Measurements from ENCODE around the gene RETREG1. TPM values are rescaled to one million over a fixed set of nuclear protein-coding genes. Genes with fewer than 3 reads are reported as not detected.
A peak's percentile ranks its signal among the peaks of the same experiment; 100 is the strongest.

RETREG1 gene
- total RNA-seq, 1 donor from 2014 or later = not detected

DNA sequence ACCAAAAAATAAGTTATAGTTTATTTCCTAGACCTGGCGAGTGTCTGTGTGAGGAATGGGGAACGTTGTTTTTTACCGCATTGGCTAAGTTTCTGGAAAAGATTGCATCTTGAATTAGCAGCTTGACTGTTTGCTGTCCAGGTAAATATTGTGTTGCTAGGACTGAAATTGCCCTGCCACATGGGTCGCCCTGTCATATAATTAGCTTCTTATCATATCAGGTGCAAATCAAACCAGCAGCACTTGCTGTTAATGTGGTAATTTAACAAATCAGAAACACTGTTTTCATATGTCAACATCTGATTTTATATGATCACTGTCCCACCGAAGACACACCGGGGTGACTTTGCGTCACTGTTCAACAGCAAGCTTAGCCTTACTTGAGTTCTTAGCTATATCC lies 87.5 kb downstream of the RETREG1 start:
- DNase-seq (ENCODE audit: low read depth in 2 of 2) = no peak

DNA sequence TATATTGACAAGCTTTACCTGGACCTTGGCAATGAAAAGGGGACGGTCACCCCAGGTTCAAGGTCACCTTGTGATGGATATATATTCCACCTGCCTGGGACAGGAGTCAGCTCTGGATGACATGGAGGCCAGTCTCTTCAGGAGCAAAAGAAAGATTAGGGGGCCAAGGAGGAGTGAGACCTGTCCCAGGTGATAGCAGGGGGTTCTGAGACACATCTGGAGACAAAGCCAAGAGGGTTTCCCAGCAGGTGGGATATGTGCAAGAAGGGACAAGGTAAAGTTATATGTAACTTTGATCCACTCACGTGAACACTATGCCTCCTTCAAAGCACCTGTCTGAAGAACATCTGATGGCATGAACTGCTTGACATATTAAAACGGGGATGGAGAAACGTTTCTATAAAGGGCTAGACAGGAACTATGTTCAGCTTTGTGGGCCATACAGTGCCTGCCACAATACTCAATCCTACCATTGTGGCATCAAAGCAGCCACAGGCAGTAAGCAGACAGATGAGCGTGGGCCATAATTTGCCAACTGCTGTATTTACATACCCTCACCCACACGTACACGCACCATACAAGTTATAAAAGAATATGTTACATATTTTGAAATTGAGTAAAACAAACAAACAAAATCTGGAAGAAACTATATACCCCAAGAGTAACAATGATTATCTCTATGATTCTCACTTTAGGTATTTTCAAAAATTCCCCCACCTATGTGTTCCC lies 88.3 kb downstream of the RETREG1 start:
- no peak for DNase-seq (ENCODE audit: low read depth in 2 of 2)

DNA sequence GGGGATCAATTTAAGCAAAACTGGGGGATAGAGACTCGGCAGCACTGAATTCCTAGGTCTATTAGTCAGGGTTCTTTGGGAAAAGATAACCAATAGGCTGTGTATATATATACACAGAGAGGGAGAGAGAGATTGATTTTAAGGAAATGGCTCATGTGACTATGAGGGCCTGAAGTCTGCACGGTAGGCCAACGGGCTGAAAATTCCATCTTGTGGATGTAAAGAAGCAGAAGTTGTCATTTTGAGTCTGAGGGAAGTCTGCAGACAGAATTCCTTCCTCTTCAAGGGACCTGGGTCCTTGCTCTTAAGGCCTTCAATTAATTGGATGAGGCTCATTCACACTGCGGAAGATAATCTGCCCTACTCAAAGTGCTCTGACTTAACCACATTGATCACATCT lies 91.1 kb downstream of the RETREG1 start:
- DNase-seq (ENCODE audit: low read depth in 2 of 2) = no peak

DNA sequence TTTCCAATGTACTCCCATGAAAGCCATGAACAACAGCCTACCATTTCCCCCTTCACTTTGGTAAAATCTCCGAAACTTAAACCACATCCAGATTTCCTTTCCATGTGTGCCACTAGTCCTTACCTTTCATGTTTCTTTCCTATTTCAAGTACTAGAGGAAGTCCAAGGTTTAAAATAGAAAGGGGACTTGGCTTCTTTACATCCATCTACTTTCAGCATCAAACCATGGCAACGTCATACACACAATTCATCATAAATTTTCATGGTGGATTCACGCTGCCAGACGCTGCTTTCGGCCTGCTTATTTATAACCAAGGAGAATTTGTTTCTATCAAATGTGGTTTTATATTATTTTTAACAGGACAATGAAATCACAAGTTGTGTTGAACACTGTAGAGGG lies 92.5 kb downstream of the RETREG1 start:
- DNase-seq (ENCODE audit: low read depth in 2 of 2) = no peak

DNA sequence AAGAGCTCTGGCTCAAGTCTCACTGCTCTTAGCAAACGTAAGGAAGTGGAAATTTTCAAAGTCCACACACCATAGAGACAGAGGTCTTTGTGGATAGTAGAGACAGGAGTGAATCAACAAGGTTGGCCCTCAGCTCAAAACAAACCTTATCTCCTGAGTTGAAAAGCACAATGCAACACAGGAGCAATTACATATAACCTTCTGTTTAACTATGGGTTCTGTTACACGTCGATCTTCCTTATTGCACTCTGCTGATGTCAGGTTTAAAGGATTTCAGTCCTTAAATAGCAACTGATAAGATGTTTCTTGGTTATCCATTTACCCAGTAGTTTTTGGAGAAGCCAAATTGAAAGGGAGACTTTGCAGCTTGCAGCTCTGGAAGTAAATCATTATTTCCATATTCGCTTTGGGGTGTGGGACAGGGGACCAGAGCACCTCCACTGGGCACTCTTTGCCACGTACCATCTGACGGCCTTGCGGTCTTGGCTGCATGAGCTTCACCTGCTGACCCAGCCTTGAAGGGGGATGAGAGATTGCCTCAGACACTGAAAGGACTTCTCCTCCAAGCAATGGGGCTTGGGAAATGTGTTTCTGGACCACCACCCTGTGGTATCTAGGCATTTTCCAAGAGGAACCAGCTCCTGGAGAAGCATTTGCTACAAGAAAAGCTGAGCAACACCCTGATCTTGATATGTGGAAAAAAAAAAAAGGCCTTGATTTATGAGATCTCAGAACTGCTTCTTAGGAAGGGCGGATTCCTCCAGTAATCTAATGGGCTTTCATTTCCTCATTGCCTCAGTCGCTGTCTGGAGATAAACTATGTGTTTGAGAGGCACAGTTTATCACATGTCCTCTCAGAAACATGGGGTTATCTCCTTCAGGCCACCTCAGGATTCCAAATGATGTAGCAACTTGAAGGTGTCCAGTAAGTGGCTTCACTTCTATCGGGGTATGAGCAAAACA lies 95.0 kb downstream of the RETREG1 start:
- DNase-seq (ENCODE audit: low read depth in 2 of 2) = no peak

DNA sequence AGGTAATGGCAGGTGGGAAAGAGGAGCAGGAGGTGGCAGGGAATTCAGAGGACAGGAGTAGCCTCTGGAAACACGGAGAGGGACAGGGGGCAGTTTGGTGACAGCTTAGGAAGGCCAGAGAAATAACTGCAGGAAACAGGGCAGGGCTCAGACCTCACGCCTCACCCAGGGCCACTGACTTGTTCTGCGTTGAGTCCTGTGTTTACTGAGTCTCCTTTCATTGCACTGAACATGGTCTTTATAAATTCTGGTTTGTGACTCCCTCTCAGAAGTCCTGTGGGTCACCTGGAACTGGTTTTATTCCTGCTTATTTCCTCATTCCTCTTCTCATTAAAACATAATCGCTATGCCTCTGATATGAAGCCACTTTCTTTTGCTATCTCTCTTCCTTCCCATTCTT lies 96.0 kb downstream of the RETREG1 start:
- DNase-seq (ENCODE audit: low read depth in 2 of 2) = no peak

DNA sequence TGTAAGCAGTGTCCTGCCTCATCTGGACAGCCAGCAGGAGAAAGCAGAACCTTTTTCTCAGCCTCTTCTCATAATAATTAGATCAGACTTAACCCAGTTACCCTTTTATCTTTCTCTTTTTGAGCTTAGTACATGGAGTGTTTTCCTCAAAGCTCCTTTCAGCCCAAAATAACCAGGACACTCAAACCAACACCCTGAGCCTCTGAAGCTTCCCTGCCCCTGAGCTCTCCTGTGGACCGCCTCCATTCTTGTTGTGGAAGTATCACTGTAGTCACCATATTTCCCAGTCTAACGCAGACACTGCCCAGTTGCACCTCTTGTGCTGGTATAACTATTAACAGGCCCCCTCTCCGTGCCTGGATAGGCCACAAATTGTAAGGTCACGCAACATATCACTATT lies 97.4 kb downstream of the RETREG1 start:
- no peak for DNase-seq (ENCODE audit: low read depth in 2 of 2)

DNA sequence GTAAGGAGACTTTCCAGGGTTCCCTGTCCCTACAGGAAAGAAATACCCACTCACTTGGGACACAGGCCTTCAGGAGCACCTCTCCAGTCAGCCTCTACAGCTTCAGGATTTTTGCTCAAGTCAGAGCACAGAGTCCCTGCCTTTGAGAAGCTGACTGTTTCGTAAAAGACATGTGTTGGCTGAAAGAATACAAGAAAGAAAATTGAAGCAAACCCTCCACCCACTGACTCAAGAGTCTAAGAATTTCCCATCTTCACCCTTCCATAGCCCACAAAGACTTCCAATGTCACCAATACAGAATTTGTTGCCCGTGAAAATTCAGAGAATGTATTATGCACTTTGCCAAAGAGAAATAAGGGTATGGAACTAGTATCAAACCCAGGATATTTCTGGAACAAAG lies 98.2 kb downstream of the RETREG1 start:
- no peak for DNase-seq (ENCODE audit: low read depth in 2 of 2)

DNA sequence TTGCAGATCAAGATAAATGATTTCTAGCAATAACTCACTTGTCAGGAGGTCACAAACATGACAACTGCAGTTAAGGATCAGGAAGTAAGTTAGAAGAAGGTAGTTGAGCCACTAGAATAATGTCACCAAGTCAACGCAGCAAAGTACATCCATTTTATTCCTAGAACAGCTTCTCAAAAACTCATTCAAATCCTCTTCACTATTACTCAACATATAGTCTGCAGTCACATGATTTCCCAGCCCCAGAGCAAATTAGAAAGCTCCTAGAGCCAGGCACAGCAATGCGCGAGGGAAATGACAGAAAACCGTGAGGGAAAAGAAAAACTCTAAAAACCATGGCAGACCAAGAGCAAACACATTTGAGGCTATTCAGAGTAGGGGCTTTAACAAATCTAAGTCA lies 101.3 kb downstream of the RETREG1 start:
- no peak for DNase-seq (ENCODE audit: low read depth in 2 of 2)

DNA sequence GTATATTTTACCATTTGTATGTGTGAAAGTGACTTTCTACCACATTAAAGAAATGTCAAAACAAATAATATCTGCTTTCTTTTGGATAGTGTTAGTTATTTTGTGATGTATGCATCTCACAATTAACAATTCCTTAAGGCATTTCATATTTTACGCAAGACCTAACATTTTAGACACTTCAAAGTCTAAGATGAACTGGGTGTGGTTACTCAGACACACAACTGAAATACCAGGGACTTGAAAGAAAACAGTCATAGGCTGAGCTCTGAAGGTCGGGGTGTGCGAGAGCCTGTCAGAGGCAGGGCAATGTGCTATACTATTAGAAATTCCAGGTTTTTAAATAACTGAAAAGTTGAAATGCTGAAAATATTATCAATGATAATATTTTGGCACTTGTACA lies 106.7 kb downstream of the RETREG1 start:
- no peak for DNase-seq (ENCODE audit: low read depth in 2 of 2)

DNA sequence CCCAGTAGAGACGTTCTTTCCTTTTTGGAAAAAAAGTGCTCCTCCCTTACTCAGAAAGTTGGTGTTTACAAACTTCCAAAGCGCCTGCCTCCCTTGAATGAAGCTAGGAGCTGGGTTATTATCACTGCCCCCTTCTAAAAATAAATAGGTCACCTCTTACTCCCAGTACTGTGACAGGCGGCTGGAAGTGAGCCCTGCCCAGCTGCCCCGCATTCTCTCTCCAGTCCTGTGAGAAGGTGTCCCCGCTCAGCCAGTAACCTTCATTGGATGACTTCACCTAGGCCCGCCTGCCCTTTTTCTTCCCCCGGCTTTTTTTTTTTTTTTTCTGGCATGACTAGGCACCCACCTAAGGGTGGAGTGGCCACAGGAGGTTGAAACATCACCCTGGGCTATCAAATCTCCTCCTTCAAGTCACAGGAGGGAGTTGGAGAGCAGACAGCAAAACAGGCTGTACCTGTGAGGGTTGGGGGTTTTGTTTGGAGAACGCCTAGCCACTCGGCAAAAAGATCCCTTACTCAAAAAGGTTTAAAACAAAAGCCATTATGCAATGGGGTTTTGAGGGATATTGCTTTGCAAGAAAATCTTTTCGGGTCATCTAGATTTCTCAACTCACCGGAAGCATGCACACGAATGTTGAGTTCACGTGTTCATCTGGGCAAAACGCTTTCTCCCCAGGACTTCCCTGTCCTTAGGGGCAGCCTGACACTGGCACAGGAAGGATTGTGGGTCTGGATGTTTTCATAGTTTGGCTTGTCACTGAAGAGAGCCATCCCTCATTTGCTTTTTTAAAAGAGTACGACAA lies 107.9 kb downstream of the RETREG1 start:
- no peak for DNase-seq (ENCODE audit: low read depth in 2 of 2)

DNA sequence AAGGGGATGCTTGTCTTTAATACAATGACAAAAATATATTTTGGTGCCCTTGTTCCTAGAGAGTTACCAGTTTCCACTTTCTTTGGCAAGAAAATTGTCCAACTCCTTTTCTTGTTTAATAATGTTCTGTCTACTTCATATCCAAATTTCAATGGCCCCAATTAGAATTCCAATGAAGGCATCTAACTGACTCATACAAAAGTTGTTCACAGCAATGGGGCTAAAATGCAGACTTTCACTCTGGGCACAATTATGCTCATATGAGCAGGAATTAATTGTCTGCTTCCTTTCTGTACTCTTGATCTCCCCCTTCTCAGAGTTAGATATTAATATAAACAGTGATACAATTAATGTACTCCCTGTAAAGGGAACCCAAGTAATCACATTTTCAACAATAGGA lies 109.1 kb downstream of the RETREG1 start:
- DNase-seq (ENCODE audit: low read depth in 2 of 2) = no peak

DNA sequence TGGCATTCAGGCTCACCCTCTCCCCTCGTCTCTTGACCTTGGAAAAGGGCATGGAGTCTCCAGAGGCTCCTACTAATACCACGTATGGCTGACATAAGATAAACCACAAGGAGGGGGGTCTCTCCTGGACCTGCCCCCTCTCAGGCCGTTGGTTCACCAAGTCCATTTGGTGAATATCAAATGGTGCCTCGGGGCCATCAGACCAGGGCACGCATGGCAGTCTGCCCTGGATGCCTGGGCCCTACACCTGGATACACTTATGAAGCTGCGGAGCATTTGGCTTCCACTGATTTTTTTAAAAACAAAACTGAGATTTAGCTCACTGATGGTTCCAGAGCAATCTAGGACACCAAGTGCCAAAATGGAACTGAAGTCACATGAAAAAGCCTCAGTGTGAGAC lies 110.9 kb downstream of the RETREG1 start:
- DNase-seq (ENCODE audit: low read depth in 2 of 2) = no peak

DNA sequence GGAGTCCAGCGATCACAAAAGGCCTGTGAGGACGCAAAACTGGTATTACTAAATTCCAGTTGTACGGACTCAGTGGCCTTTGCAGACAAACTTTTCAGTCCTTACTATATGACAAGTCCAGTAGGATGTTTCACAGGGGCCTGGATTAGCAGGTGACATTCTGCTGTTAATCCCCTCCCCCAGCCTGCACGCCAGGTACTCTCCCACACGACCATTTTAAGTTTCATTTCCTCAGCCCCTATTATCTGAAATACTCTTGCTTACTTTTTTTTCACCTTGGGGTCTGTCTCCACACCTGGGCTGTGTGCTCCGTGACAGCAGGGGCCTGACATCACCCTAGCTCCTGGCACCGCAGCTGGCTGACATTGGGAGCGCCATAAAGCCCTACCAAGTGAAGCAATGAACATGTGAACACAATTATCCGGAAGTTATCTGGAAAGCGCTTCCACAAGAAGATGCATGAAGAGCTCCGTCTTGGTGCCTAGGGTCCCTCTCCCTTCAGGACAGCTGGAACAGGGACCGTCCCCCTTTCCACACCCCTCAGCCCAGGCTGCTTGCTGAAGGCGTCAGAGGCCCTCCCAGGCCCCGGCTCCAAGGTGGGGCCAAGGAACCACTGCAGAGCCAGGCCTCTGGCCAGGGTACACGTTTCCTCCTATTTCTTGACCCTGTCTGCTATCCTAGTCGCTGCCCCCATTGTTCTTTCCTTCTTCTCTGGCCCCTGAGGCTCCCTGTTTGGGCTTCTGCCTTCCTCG lies 111.5 kb downstream of the RETREG1 start:
- no peak for DNase-seq (ENCODE audit: low read depth in 2 of 2)

DNA sequence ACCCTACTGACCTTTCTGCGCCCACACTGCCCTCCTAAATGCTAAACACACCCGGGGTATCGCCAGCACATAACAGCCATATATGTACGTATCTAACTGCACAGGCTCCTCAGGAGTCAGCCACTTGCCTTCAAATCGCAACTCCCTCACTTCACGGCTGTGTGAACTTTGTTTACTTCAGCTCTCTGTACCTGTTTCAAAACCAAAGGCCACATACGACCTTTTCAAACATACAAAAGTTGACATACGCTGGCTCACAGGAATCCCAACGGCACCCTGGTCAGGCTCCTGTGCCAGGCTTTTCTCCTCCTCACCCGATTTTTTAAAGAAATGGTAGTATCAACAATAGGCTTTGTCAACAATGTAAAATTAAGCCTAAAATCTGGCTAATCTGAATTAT lies 112.2 kb downstream of the RETREG1 start:
- DNase-seq (ENCODE audit: low read depth in 2 of 2) = no peak

DNA sequence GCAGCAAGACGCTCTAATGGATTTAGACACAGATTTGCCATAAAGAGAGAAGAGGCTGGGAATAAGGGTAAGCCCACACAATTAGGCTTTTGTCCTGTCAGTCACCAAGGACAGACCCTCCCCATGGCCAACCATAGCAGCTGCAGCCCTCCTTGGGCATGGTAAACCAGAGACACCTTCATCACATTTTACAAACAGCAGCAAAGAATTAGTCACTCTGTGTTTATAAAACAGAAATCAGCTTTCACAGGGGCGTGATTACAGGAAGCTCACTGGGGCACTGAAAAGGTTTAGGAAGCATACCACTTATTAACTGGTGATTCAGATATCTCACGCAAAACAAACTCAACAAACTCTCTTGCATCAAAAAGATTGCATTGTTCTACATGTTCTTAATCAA lies 113.9 kb downstream of the RETREG1 start:
- DNase-seq (ENCODE audit: low read depth in 2 of 2) = peak in 1 of 2 donors; percentile 35

DNA sequence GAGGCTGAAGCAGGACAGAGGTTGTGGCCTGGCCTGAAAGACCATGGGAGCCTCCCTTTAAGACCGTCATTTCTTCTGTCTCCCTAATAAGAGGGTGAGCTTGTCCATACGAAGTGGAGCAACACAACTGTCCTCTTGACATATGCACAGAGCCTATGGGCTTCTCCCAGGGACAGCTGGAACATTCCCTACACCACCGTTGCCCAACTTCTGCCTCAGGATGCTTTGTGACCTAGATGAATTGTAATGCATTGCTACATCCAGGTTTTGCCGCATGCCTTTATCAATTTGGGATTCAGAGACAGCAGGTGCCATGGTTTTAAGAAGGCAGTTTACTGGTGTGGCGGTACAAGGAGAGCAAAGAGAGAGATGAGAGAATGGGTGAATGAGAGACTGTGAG lies 116.8 kb downstream of the RETREG1 start:
- DNase-seq (ENCODE audit: low read depth in 2 of 2) = no peak

DNA sequence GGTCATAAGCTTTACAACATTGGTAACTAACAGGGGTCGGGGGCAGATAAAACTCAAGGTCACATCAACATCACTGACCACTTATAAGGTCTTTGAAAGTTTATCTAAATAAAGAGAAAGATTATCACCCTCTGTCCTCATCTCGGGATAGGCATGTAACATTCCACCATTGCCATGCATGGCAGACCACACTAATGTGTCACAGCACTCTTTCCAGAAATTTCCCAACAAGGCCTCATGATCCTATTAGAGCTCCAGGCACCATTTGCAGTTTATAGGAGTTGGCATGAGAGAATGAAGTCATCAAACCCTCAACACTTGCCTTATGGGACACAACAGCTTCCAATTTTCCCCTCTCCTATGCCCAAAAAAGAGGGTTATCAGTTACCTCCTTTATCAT lies 119.3 kb downstream of the RETREG1 start:
- DNase-seq (ENCODE audit: low read depth in 2 of 2) = no peak

DNA sequence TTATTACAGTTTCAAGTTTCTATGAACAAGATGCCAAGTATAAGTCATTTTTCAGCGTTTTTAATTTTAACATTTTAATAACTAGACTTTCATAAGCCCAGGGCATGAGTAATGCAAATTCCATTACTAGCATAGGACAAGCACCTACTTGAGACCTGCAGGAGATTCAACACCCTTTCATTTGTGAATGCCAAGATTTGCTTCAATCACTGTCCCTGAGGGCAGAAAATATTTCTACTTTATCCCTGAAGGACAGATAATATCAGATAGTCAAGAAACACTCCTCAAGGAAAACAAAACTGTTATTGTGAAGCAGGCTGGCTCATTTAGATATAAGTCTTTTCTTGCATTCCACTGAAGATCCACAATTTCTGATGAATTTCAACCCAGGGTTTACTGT lies 123.5 kb downstream of the RETREG1 start:
- no peak for DNase-seq (ENCODE audit: low read depth in 2 of 2)

DNA sequence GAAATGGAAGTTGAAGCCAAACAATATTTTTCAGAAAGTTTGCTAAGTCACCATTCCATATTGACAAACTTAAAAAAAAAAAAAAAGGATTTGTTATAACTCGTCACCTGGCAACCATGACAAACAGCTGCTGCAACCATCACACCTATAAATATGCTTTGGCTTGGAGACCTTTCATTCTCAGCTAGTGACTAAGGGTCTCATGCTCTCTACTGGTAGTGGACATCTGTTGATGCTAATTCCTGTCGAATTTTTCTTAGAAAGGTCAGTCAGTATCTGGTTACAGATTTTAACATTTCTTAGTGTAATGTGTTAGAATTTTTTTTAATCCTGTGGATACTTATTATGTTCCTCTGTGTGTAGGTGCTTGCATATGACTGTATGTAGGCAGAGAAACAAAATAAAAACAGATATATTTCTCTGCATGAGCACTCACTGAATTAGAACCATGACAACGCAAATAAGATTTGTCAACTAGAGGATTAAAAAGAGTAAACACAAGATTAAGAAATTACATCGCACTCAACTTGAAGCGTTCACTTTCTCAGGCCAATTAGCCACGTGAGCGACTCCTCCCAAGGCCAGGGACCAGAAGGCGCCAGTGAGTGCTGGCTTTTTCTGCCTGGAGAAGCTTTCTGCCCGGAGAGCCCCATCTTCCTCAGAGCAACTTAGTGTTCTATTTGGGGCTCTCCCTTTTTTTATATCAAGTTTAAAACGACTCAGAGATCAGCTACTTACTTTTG lies 124.2 kb downstream of the RETREG1 start:
- DNase-seq (ENCODE audit: low read depth in 2 of 2) = peak; percentile 40 to 55

DNA sequence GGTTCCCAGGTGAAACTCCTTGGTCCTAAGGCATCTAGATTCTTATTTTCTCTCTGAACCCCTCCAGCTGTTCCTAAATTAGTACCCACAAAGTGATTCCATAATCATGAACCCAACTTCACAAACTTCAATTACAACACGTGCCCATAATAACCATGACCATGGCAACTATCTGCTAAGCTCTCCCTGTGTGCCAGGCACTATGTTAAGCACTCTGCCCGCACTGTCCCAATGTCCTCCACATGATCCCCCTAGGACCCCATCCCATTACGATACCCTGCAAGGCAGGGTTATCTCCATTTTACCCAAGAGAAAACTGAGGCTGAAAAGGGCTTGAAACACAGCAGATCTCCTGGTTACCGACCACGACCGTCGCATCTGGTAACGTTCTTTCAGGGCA lies 125.9 kb downstream of the RETREG1 start:
- no peak for DNase-seq (ENCODE audit: low read depth in 2 of 2)

All from lung microvascular endothelial cell (primary cell).